HepG2 (cell line): ENCODE results near the gene ONECUT1. TPM values are rescaled to one million over a fixed set of nuclear protein-coding genes. Genes with fewer than 3 reads are reported as not detected.

Source experiments
- ATAC-seq: fragments of 200-7000 bp; cut with Tn5 transposase; 3 replicates; pipeline ENCODE4 v1.9.1; 2020; ENCODE audit warnings: mild to moderate bottlenecking, moderate library complexity
- BruUV-seq: library from RNA; stranded (reverse); fragments of 400-500 nt; replicated peaks from 2 replicates; lab custom pipeline; 2021; lab: Mats Ljungman, UMichigan
- CTCF ChIA-PET: fragments of 300-600 bp; formaldehyde crosslinking; extraction: SDS; loops from one replicate; lab custom pipeline; 2021; ENCODE audit warnings: low total read pairs, inconsistent platforms, low intra/inter-chr PET ratio; lab: Yijun Ruan, JAX
- POLR2A ChIA-PET: fragments of 350-600 bp; sonication (Branson Sonifier 250); formaldehyde crosslinking; loops from one replicate; lab custom pipeline; 2020; ENCODE audit warnings: antibody characterized with exemption, inconsistent platforms; lab: Yijun Ruan, JAX
- DNase-seq: peaks from one replicate; pipeline ENCODE4 v3.0.0-alpha.2; 2015; ENCODE audit warnings: low spot score
- FAIRE-seq: peaks from 3 replicates; lab custom pipeline; 2011; peaks lifted over from hg19 to GRCh38; lab: Jason Lieb, UNC
- H2AFZ ChIP-seq: one replicate; pipeline ENCODE4 v1.6.1; 2011; ENCODE audit warnings: low read length, inconsistent platforms
- H3K27ac ChIP-seq: fragments of 300-600 bp; 3 replicates; pipeline ENCODE4 v1.8.0; 2011; ENCODE audit warnings: mixed run types, mild to moderate bottlenecking, mixed read lengths, low read length, inconsistent platforms; ENCODE audit not compliant: insufficient read depth; ENCODE audit errors: extremely low read length
- H3K27me3 ChIP-seq, 2 experiments: fragments of 200-600 bp in 1 of 2; 2 replicates in 1 of 2; 3 replicates in 1 of 2; pipeline versions ENCODE4 v1.6.0 to v1.8.0; 2011; ENCODE audit warnings: low read length in 2 of 2, mild to moderate bottlenecking in 2 of 2, moderate library complexity in 2 of 2, inconsistent platforms in 1 of 2; ENCODE audit not compliant: insufficient read depth in 2 of 2, control insufficient read depth in 1 of 2
- H3K36me3 ChIP-seq, 2 experiments: fragments of 200-600 bp in 1 of 2; replicated peaks in 1 of 2; 2 replicates in 1 of 2; 3 replicates in 1 of 2; pipeline versions ENCODE4 v1.5.1 to v1.8.0; 2011; ENCODE audit warnings: low read length in 2 of 2, inconsistent platforms in 1 of 2; ENCODE audit not compliant: insufficient read depth in 2 of 2, control insufficient read depth in 1 of 2
- H3K4me1 ChIP-seq: 2 replicates; pipeline ENCODE4 v1.5.1; 2012; ENCODE audit warnings: low read length, inconsistent platforms; ENCODE audit not compliant: insufficient read depth
- H3K4me2 ChIP-seq: 2 replicates; pipeline ENCODE4 v1.6.0; 2011; ENCODE audit warnings: low read depth, low read length, inconsistent platforms
- H3K4me3 ChIP-seq, 3 experiments: fragments of 200-600 bp in 1 of 3; sonication (generic), shearing (Covaris generic) in 1 of 3; replicated peaks in 1 of 3; 2 replicates each; pipeline ENCODE4 v1.5.1; 2011 to 2016; ENCODE audit warnings: low read length in 3 of 3, inconsistent platforms in 2 of 3, low read depth in 2 of 3, mild to moderate bottlenecking in 2 of 3, control low read depth in 1 of 3, mixed read lengths in 1 of 3; ENCODE audit not compliant: insufficient read depth in 1 of 3
- H3K79me2 ChIP-seq: one replicate; pipeline ENCODE4 v1.6.1; 2011; ENCODE audit warnings: low read length, inconsistent platforms; ENCODE audit not compliant: insufficient read depth
- H3K9ac ChIP-seq: 2 replicates; pipeline ENCODE4 v1.6.0; 2011; ENCODE audit warnings: mild to moderate bottlenecking, low read depth, low read length, inconsistent platforms; ENCODE audit not compliant: insufficient read depth
- H3K9me3 ChIP-seq: 2 replicates; pipeline ENCODE4 v1.5.1; 2012; ENCODE audit warnings: mild to moderate bottlenecking, low read length
- H4K20me1 ChIP-seq: 2 replicates; pipeline ENCODE4 v1.6.0; 2011; ENCODE audit warnings: inconsistent platforms, mild to moderate bottlenecking, low read length, moderate library complexity; ENCODE audit not compliant: insufficient read depth
- AGO2 ChIP-seq: fragments of 200-400 bp; formaldehyde crosslinking; optimal IDR thresholded peaks from 2 replicates; pipeline ENCODE3; 2017; ENCODE audit warnings: mild to moderate bottlenecking, low read depth, low read length, moderate library complexity
- BCLAF1 ChIP-seq: fragments of 450-650 bp; IDR thresholded peaks from 2 replicates; pipeline ENCODE4 v1.6.1; 2017; ENCODE audit warnings: mild to moderate bottlenecking
- ERF ChIP-seq: IDR thresholded peaks from 2 replicates; pipeline ENCODE4 v1.6.1; 2018; ENCODE audit warnings: missing biosample characterization, missing genetic modification reagents
- HNRNPH1 ChIP-seq: fragments of 200-400 bp; formaldehyde crosslinking; optimal IDR thresholded peaks from 2 replicates; pipeline ENCODE3; 2017; ENCODE audit warnings: mild to moderate bottlenecking, low read depth, low read length
- KLF11 ChIP-seq: IDR thresholded peaks from 2 replicates; pipeline ENCODE4 v1.6.1; 2016; ENCODE audit warnings: missing compliant biosample characterization
- MEIS2 ChIP-seq: sonication (generic); formaldehyde crosslinking; IDR thresholded peaks from 2 replicates; pipeline ENCODE4 v1.9.0; 2021; ENCODE audit warnings: mild to moderate bottlenecking, missing genetic modification reagents
- REL ChIP-seq: sonication (generic); formaldehyde crosslinking; conservative IDR thresholded peaks from 2 replicates; pipeline ENCODE4 v1.8.0; 2022; ENCODE audit warnings: mild to moderate bottlenecking, missing genetic modification reagents, moderate library complexity
- RORA ChIP-seq: sonication (generic); formaldehyde crosslinking; IDR thresholded peaks from 2 replicates; pipeline ENCODE4 v1.5.0; 2020; ENCODE audit warnings: mild to moderate bottlenecking, missing genetic modification reagents, moderate library complexity
- ZNF724P ChIP-seq: sonication (generic); formaldehyde crosslinking; IDR thresholded peaks from 2 replicates; pipeline ENCODE4 v1.8.0; 2022; ENCODE audit warnings: missing genetic modification reagents, borderline replicate concordance
- ZSCAN12 ChIP-seq: sonication (generic); formaldehyde crosslinking; IDR thresholded peaks from 2 replicates; pipeline ENCODE4 v1.9.0; 2021; ENCODE audit warnings: mild to moderate bottlenecking, missing genetic modification reagents
- WGBS: methylation state at CpG from one replicate; pipeline ENCODE4 v1.1.6; 2017; ENCODE audit warnings: low lambda C conversion rate; 5-methylcytosine and 5-hydroxymethylcytosine counted together
- in situ Hi-C: cut with HindIII; loops from 2 replicates; pipeline ENCODE4 v1.10.0; 2017; ENCODE audit warnings: low pct_unique_long_range_greater_than_20kb; ENCODE audit not compliant: extremely low pct_ligation_motif_present
- intact Hi-C: fragments of 100-400 bp; cut with micrococcal nuclease; formaldehyde crosslinking; loops from one replicate; pipeline ENCODE4 v1.10.0; 2022; ENCODE audit not compliant: unreplicated experiment
- polyA plus RNA-seq, 8 experiments: library from polyadenylated mRNA; depleted of rRNA in 3 of 8; stranded (reverse) in 7 of 8; unstranded in 1 of 8; fragments of >200 nt; fragmentation: Illumina TruSeq in 4 of 8; extraction: Trizol in 4 of 8; gene quantifications; 2 replicates each; pipeline versions ENCODE4 v1.2.1 to v1.2.3, GENCODE V29; 2011 to 2016; ENCODE audit warnings: low read depth in 4 of 8, missing spikeins in 1 of 8, mixed read lengths in 1 of 8; ENCODE audit not compliant: insufficient read depth in 1 of 8
- total RNA-seq, 5 experiments: library from RNA; depleted of rRNA; stranded (reverse); fragments of >200 nt; fragmentation: Illumina TruSeq; extraction: Trizol; gene quantifications; 2 replicates each; pipeline ENCODE4 v1.2.3, GENCODE V29; 2016; ENCODE audit warnings: low read depth in 1 of 5
- TF ChIP-seq, protein P1 (sequence below), 2 experiments: IDR thresholded peaks; 2 replicates each; pipeline ENCODE4 v1.6.1; 2011 to 2012; ENCODE audit warnings: low read length in 2 of 2, borderline replicate concordance in 1 of 2, low read depth in 1 of 2, mild to moderate bottlenecking in 1 of 2, moderate library complexity in 1 of 2
- TF ChIP-seq, protein P2 (sequence below): sonication (generic); formaldehyde crosslinking; conservative IDR thresholded peaks from 2 replicates; pipeline ENCODE4 v1.8.0; 2022; ENCODE audit warnings: mild to moderate bottlenecking, moderate library complexity, missing genetic modification reagents

Gene ONECUT1
- total and polyA plus RNA-seq, 2 of the 13 experiments (the other 11 are each of a cell fraction or from before 2014, with no cell fraction given): 3.5 to 9.1 TPM

GRCh38 chr15:52737720-52738119 is 52.4 kb downstream of the ONECUT1 start:
- POLR2A ChIA-PET: interaction anchor here (0.6 kb wide), 1 partner anchor 403 kb away, joined by 3 read pairs; no protein-coding TSS in a partner anchor
- 49% methylated on average over 2 of the region's 3 CpGs for WGBS
- DNase-seq (no peak), FAIRE-seq (no peak), ATAC-seq (no peak)
- Histone ChIP-seq H3K4me3 (no peak overlapping the region), H3K27ac (no peak overlapping the region), H3K9me3 (no peaks in the 10 kb centered on the region), H3K4me2 (no peak overlapping the region), H4K20me1 (no peaks in the 10 kb centered on the region), H2AFZ (no peak overlapping the region), H3K27me3 (no peaks in the 10 kb centered on the region), H3K36me3 (no peaks in the 10 kb centered on the region), H3K79me2 (no peaks in the 10 kb centered on the region), H3K9ac (no peak overlapping the region), H3K4me1 (peaks cover 30% of the 10 kb centered on the region)
- in situ Hi-C loops (no loop called here), intact Hi-C loops (loop anchor here (5.0 to 10.0 kb wide), 4 partner anchors 170 to 553 kb away; partner anchors contain the start of genes ARPP19 and MYO5A)
- TF ChIP-seq HNRNPH1 (no peak), AGO2 (no peak), ZSCAN12 (CRISPR knock-in tag) (no peak), RORA (no peak), ZNF724P (CRISPR knock-in tag) (no peak), REL (CRISPR knock-in tag) (no peak), MEIS2 (CRISPR knock-in tag) (no peak), KLF11 (no peak), ERF (no peak), BCLAF1 (no peak)
- TF ChIP-seq, protein P1, sequence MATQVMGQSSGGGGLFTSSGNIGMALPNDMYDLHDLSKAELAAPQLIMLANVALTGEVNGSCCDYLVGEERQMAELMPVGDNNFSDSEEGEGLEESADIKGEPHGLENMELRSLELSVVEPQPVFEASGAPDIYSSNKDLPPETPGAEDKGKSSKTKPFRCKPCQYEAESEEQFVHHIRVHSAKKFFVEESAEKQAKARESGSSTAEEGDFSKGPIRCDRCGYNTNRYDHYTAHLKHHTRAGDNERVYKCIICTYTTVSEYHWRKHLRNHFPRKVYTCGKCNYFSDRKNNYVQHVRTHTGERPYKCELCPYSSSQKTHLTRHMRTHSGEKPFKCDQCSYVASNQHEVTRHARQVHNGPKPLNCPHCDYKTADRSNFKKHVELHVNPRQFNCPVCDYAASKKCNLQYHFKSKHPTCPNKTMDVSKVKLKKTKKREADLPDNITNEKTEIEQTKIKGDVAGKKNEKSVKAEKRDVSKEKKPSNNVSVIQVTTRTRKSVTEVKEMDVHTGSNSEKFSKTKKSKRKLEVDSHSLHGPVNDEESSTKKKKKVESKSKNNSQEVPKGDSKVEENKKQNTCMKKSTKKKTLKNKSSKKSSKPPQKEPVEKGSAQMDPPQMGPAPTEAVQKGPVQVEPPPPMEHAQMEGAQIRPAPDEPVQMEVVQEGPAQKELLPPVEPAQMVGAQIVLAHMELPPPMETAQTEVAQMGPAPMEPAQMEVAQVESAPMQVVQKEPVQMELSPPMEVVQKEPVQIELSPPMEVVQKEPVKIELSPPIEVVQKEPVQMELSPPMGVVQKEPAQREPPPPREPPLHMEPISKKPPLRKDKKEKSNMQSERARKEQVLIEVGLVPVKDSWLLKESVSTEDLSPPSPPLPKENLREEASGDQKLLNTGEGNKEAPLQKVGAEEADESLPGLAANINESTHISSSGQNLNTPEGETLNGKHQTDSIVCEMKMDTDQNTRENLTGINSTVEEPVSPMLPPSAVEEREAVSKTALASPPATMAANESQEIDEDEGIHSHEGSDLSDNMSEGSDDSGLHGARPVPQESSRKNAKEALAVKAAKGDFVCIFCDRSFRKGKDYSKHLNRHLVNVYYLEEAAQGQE (IDR thresholded peaks at IDR 0.05; ENCODE audit: borderline replicate concordance in 1 of 2, low read depth in 1 of 2, low read length in 2 of 2): no peak
- TF ChIP-seq, protein P2, sequence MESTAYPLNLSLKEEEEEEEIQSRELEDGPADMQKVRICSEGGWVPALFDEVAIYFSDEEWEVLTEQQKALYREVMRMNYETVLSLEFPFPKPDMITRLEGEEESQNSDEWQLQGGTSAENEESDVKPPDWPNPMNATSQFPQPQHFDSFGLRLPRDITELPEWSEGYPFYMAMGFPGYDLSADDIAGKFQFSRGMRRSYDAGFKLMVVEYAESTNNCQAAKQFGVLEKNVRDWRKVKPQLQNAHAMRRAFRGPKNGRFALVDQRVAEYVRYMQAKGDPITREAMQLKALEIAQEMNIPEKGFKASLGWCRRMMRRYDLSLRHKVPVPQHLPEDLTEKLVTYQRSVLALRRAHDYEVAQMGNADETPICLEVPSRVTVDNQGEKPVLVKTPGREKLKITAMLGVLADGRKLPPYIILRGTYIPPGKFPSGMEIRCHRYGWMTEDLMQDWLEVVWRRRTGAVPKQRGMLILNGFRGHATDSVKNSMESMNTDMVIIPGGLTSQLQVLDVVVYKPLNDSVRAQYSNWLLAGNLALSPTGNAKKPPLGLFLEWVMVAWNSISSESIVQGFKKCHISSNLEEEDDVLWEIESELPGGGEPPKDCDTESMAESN (CRISPR knock-in tag): no peak
- no TSS peak for BruUV-seq
- CTCF ChIA-PET: no interaction called here
